ENCODE results near the gene GABRB3. TPM values are rescaled to one million over a fixed set of nuclear protein-coding genes. Genes with fewer than 3 reads are reported as not detected.

The GABRB3 gene
- polyA plus RNA-seq, 1 donor from 2014 or later = 78.3 TPM

DNA sequence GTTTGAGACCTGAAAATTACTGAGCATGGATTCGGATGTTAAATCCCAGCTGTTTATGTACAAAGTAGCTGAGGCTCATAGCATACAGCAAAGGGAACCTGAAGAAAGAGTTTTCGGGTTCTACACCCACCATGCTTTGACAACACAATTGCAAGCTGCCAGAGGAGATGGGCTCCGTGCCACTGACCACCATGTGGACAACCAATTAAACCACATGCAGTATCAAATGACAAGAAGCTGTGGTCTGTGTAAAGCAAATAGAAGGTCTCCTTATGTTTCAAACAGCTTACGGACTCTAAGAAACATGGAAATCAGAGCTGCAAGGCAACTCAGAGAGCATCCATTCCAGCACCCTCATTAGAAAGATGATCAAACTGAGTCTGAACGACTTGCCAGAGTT is 12.9 kb downstream of the GABRB3 start:
- Histone ChIP-seq H3K27me3 (ENCODE audit: insufficient read depth, low read depth, low read length) (no peaks in the 10 kb centered on the region), H2AFZ (ENCODE audit: low read depth, low read length) (no peak overlapping the region), H3K36me3 (ENCODE audit: insufficient read depth, low read length) (no peaks in the 10 kb centered on the region), H3K9ac (ENCODE audit: low read length) (no peak overlapping the region), H4K20me1 (ENCODE audit: insufficient read depth) (peaks cover 2% of the 10 kb centered on the region), H3K4me3 (ENCODE audit: low read length) (no peak overlapping the region), H3K79me2 (replicated peaks; ENCODE audit: insufficient read depth, low read length) (peaks cover 42% of the 10 kb centered on the region), H3K4me2 (ENCODE audit: low read length) (no peak overlapping the region), H3K9me2 (ENCODE audit: insufficient read depth, low read length) (no peaks in the 10 kb centered on the region), H3F3A (ENCODE audit: insufficient read depth, low read length, poor library complexity, severe bottlenecking) (no peaks in the 10 kb centered on the region), H3K9me3 (ENCODE audit: low read length) (no peaks in the 10 kb centered on the region), H3K27ac (ENCODE audit: low read length) (no peak overlapping the region)
- TF ChIP-seq, protein P1, sequence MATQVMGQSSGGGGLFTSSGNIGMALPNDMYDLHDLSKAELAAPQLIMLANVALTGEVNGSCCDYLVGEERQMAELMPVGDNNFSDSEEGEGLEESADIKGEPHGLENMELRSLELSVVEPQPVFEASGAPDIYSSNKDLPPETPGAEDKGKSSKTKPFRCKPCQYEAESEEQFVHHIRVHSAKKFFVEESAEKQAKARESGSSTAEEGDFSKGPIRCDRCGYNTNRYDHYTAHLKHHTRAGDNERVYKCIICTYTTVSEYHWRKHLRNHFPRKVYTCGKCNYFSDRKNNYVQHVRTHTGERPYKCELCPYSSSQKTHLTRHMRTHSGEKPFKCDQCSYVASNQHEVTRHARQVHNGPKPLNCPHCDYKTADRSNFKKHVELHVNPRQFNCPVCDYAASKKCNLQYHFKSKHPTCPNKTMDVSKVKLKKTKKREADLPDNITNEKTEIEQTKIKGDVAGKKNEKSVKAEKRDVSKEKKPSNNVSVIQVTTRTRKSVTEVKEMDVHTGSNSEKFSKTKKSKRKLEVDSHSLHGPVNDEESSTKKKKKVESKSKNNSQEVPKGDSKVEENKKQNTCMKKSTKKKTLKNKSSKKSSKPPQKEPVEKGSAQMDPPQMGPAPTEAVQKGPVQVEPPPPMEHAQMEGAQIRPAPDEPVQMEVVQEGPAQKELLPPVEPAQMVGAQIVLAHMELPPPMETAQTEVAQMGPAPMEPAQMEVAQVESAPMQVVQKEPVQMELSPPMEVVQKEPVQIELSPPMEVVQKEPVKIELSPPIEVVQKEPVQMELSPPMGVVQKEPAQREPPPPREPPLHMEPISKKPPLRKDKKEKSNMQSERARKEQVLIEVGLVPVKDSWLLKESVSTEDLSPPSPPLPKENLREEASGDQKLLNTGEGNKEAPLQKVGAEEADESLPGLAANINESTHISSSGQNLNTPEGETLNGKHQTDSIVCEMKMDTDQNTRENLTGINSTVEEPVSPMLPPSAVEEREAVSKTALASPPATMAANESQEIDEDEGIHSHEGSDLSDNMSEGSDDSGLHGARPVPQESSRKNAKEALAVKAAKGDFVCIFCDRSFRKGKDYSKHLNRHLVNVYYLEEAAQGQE (IDR thresholded peaks at IDR 0.05; ENCODE audit: borderline replicate concordance) = no peak
- TF ChIP-seq POLR2AphosphoS5 (IDR thresholded peaks at IDR 0.05) (no peak), TAF1 (IDR thresholded peaks at IDR 0.05; ENCODE audit: low read depth) (no peak)
- TF ChIP-seq, protein P2, sequence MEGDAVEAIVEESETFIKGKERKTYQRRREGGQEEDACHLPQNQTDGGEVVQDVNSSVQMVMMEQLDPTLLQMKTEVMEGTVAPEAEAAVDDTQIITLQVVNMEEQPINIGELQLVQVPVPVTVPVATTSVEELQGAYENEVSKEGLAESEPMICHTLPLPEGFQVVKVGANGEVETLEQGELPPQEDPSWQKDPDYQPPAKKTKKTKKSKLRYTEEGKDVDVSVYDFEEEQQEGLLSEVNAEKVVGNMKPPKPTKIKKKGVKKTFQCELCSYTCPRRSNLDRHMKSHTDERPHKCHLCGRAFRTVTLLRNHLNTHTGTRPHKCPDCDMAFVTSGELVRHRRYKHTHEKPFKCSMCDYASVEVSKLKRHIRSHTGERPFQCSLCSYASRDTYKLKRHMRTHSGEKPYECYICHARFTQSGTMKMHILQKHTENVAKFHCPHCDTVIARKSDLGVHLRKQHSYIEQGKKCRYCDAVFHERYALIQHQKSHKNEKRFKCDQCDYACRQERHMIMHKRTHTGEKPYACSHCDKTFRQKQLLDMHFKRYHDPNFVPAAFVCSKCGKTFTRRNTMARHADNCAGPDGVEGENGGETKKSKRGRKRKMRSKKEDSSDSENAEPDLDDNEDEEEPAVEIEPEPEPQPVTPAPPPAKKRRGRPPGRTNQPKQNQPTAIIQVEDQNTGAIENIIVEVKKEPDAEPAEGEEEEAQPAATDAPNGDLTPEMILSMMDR (IDR thresholded peaks at IDR 0.05; ENCODE audit: poor library complexity, severe bottlenecking) = no peak

DNA sequence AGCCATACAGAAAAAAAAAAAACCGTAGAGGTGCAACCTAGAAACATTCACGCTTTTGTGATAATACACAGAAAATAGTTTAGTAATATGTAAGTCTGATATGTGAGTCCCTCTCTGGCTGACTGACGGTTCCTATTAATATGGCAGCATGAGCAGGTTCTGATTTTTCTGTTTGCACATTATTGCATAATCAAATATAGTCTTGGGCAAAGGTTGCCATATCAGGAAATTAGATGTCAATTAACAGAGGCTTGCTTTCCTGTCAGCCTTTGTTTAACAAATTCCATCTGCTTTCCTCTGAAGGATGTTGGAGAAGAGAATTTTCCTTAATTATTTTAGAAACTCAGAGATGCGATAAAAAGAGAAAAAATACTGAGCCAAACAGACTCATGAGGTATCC is 14.8 kb downstream of the GABRB3 start:
- Histone ChIP-seq H3K4me2 (ENCODE audit: low read length) (no peak overlapping the region), H2AFZ (ENCODE audit: low read depth, low read length) (no peak overlapping the region)
- no peak for TF ChIP-seq EP300 (conservative IDR thresholded peaks at IDR 0.05; ENCODE audit: poor library complexity, severe bottlenecking)
- no peak for TF ChIP-seq MXI1 (conservative IDR thresholded peaks at IDR 0.05; ENCODE audit: poor library complexity, severe bottlenecking)
- no peak for TF ChIP-seq RAD21 (conservative IDR thresholded peaks at IDR 0.05)
- TF ChIP-seq SMC3 (conservative IDR thresholded peaks at IDR 0.05; ENCODE audit: poor library complexity) = no peak
- TF ChIP-seq, protein P1 (IDR thresholded peaks at IDR 0.05; ENCODE audit: borderline replicate concordance) = no peak
- TF ChIP-seq, protein P2 (IDR thresholded peaks at IDR 0.05; ENCODE audit: poor library complexity, severe bottlenecking) = no peak
- TF ChIP-seq EZH2 (IDR thresholded peaks at IDR 0.05; ENCODE audit: borderline replicate concordance, insufficient read depth, low read length, poor library complexity, severe bottlenecking) = no peak
- no peak for TF ChIP-seq TAF1 (IDR thresholded peaks at IDR 0.05; ENCODE audit: low read depth)
- TF ChIP-seq POLR2AphosphoS5 (IDR thresholded peaks at IDR 0.05) = no peak

More for the DNA sequence above, 14.8 kb downstream of the GABRB3 start:
- Histone ChIP-seq H3K9me2 (ENCODE audit: insufficient read depth, low read length) (no peaks in the 10 kb centered on the region), H4K20me1 (ENCODE audit: insufficient read depth) (peaks cover 2% of the 10 kb centered on the region), H3F3A (ENCODE audit: insufficient read depth, low read length, poor library complexity, severe bottlenecking) (no peaks in the 10 kb centered on the region), H3K79me2 (replicated peaks; ENCODE audit: insufficient read depth, low read length) (peaks cover 36% of the 10 kb centered on the region), H3K36me3 (ENCODE audit: insufficient read depth, low read length) (no peaks in the 10 kb centered on the region), H3K27ac (ENCODE audit: low read length) (no peak overlapping the region), H3K9me3 (ENCODE audit: low read length) (no peaks in the 10 kb centered on the region), H3K27me3 (ENCODE audit: insufficient read depth, low read depth, low read length) (no peaks in the 10 kb centered on the region), H3K9ac (ENCODE audit: low read length) (no peak overlapping the region), H3K4me3 (ENCODE audit: low read length) (no peak overlapping the region)
